ENCODE data around the gene AGAP3. TPM values are rescaled to one million over a fixed set of nuclear protein-coding genes. Genes with fewer than 3 reads are reported as not detected.

The AGAP3 gene
- total and polyA plus RNA-seq, 8 donors: 83.3 to 167 (median 100) TPM

- DNase-seq: no peak
- ATAC-seq: no peak
- peaks cover 5 to 35% of the 10 kb centered on the region in 2 donors for H3K27me3 ChIP-seq
These were observed 60.5 kb downstream of the AGAP3 start for GRCh38 chr7:151146761-151147160.

GRCh38 chr7:151148319-151149259 is 62.3 kb downstream of the AGAP3 start:
- Histone ChIP-seq H3K27ac (no peak overlapping the region), H3K27me3 (peaks cover 14 to 52% of the 10 kb centered on the region in 2 donors), H3K36me3 (peaks cover 0 to 18% of the 10 kb centered on the region in 2 donors), H3K9me3 (no peaks in the 10 kb centered on the region), H3K4me1 (no peaks in the 10 kb centered on the region), H3K4me3 (no peak overlapping the region)
- intact Hi-C loops (cut with DNase I): no loop called here
- TF ChIP-seq CTCF (IDR thresholded peaks at IDR 0.05): no peak
- ATAC-seq (peak; percentile 48), DNase-seq (peak in 1 of 4 donors; percentile 40)

More at GRCh38 chr7:151146761-151147160, 60.5 kb downstream of the AGAP3 start:
- Histone ChIP-seq H3K27ac (no peak overlapping the region), H3K4me3 (no peak overlapping the region), H3K36me3 (peaks cover 0 to 36% of the 10 kb centered on the region in 2 donors), H3K4me1 (no peaks in the 10 kb centered on the region), H3K9me3 (no peaks in the 10 kb centered on the region)
- no peak for TF ChIP-seq CTCF (IDR thresholded peaks at IDR 0.05)
- intact Hi-C loops (cut with DNase I): no loop called here

GRCh38 chr7:151150388-151150787 is 64.1 kb downstream of the AGAP3 start:
- no peaks in the 10 kb centered on the region for H3K4me1 ChIP-seq
- peaks cover 14 to 64% of the 10 kb centered on the region in 2 donors for H3K27me3 ChIP-seq
- ATAC-seq: no peak
- DNase-seq: no peak
- intact Hi-C loops (cut with DNase I): no loop called here
- H3K36me3 ChIP-seq: no peaks in the 10 kb centered on the region
- TF ChIP-seq CTCF (IDR thresholded peaks at IDR 0.05): no peak
- H3K27ac ChIP-seq: no peak overlapping the region
- no peak overlapping the region for H3K4me3 ChIP-seq
- no peaks in the 10 kb centered on the region for H3K9me3 ChIP-seq

GRCh38 chr7:151152643-151153513 is 66.6 kb downstream of the AGAP3 start:
- no peak for DNase-seq
- no peak for TF ChIP-seq CTCF (IDR thresholded peaks at IDR 0.05)
- no peaks in the 10 kb centered on the region for H3K4me1 ChIP-seq
- no peak overlapping the region for H3K27ac ChIP-seq
- H3K36me3 ChIP-seq: no peaks in the 10 kb centered on the region
- intact Hi-C loops (cut with DNase I): no loop called here
- no peak overlapping the region for H3K4me3 ChIP-seq
- H3K9me3 ChIP-seq: no peaks in the 10 kb centered on the region
- no peak for ATAC-seq
- peaks cover 14 to 86% of the 10 kb centered on the region in 2 donors for H3K27me3 ChIP-seq
